WTC11 (cell line): ENCODE results near the gene MEGF8. TPM values are rescaled to one million over a fixed set of nuclear protein-coding genes. Genes with fewer than 3 reads are reported as not detected.

Source experiments
- ATAC-seq: fragments of 200-7000 bp; cut with Tn5 transposase; 2 replicates; pipeline ENCODE4 v1.10.0; 2021; ENCODE audit warnings: mild to moderate bottlenecking, moderate library complexity
- CTCF ChIA-PET: fragments of 300-600 bp; sonication (Branson Sonifier 250); formaldehyde crosslinking; loops from one replicate; lab custom pipeline; 2021; ENCODE audit warnings: antibody characterized with exemption; lab: Charles Lee
- POLR2A ChIA-PET: fragments of 350-600 bp; sonication (Branson Sonifier 250); formaldehyde crosslinking; loops from one replicate; lab custom pipeline; 2021; ENCODE audit warnings: antibody characterized with exemption; lab: Charles Lee
- DNase-seq: peaks from one replicate; pipeline ENCODE4 v3.0.0; 2021; ENCODE audit warnings: low spot score
- H3K27ac Mint-ChIP-seq: 2 replicates; pipeline ENCODE4 v1.8.0; 2021; ENCODE audit warnings: mixed read lengths
- H3K27me3 Mint-ChIP-seq: 2 replicates; pipeline ENCODE4 v1.8.0; 2021; ENCODE audit warnings: low read depth, mild to moderate bottlenecking, moderate library complexity, mixed read lengths
- H3K36me3 Mint-ChIP-seq: 2 replicates; pipeline ENCODE4 v1.8.0; 2021; ENCODE audit warnings: mixed read lengths
- H3K4me1 Mint-ChIP-seq: 2 replicates; pipeline ENCODE4 v1.8.0; 2022; ENCODE audit warnings: mixed read lengths
- H3K4me3 Mint-ChIP-seq: 2 replicates; pipeline ENCODE4 v1.8.0; 2021; ENCODE audit warnings: mild to moderate bottlenecking, moderate library complexity, mixed read lengths
- H3K9me3 Mint-ChIP-seq: 2 replicates; pipeline ENCODE4 v1.8.0; 2021; ENCODE audit warnings: mixed read lengths
- AFF4 ChIP-seq: sonication (generic); formaldehyde crosslinking; IDR thresholded peaks from 2 replicates; pipeline ENCODE4 v1.8.1; 2023; ENCODE audit warnings: mild to moderate bottlenecking, missing genetic modification reagents, borderline replicate concordance
- AR ChIP-seq: fragments of 250-450 bp; sonication (Bioruptor Pico); IDR thresholded peaks from 2 replicates; pipeline ENCODE4 v1.9.0; 2021; ENCODE audit warnings: mild to moderate bottlenecking
- ATF1 ChIP-seq: sonication (generic); formaldehyde crosslinking; IDR thresholded peaks from 2 replicates; pipeline ENCODE4 v1.8.1; 2023; ENCODE audit warnings: mild to moderate bottlenecking, moderate library complexity, missing genetic modification reagents
- ERG ChIP-seq: fragments of 250-450 bp; sonication (Bioruptor Pico); IDR thresholded peaks from 2 replicates; pipeline ENCODE4 v1.8.0; 2021; ENCODE audit warnings: mild to moderate bottlenecking
- HMGXB4 ChIP-seq: sonication (generic); formaldehyde crosslinking; IDR thresholded peaks from 2 replicates; pipeline ENCODE4 v1.8.1; 2023; ENCODE audit warnings: mild to moderate bottlenecking, moderate library complexity, missing genetic modification reagents
- JAZF1 ChIP-seq: fragments of 250-450 bp; sonication (Bioruptor Pico); IDR thresholded peaks from 2 replicates; pipeline ENCODE4 v1.9.0; 2021; ENCODE audit warnings: moderate library complexity, mild to moderate bottlenecking, inconsistent platforms
- MAX ChIP-seq: sonication (generic); formaldehyde crosslinking; IDR thresholded peaks from 2 replicates; pipeline ENCODE4 v1.8.0; 2022; ENCODE audit warnings: mild to moderate bottlenecking, missing genetic modification reagents
- NFATC4 ChIP-seq: fragments of 250-450 bp; sonication (Bioruptor Pico); IDR thresholded peaks from 2 replicates; pipeline ENCODE4 v1.9.0; 2021; ENCODE audit warnings: mild to moderate bottlenecking
- NR1H2 ChIP-seq: sonication (generic); formaldehyde crosslinking; IDR thresholded peaks from 2 replicates; pipeline ENCODE4 v1.9.0; 2021; ENCODE audit warnings: mild to moderate bottlenecking, moderate library complexity, missing genetic modification reagents
- RELA ChIP-seq: sonication (generic); formaldehyde crosslinking; IDR thresholded peaks from 2 replicates; pipeline ENCODE4 v1.8.1; 2022; ENCODE audit warnings: missing genetic modification reagents, mild to moderate bottlenecking, borderline replicate concordance
- RORB ChIP-seq: fragments of 250-450 bp; sonication (Bioruptor Pico); IDR thresholded peaks from 2 replicates; pipeline ENCODE4 v1.9.0; 2021; ENCODE audit warnings: mild to moderate bottlenecking
- SP1 ChIP-seq: sonication (generic); formaldehyde crosslinking; conservative IDR thresholded peaks from 2 replicates; pipeline ENCODE4 v1.8.1; 2022; ENCODE audit warnings: missing genetic modification reagents
- TEAD1 ChIP-seq: sonication (generic); formaldehyde crosslinking; IDR thresholded peaks from 2 replicates; pipeline ENCODE4 v1.8.0; 2022; ENCODE audit warnings: mild to moderate bottlenecking, missing genetic modification reagents
- TEAD4 ChIP-seq: sonication (generic); formaldehyde crosslinking; IDR thresholded peaks from 2 replicates; pipeline ENCODE4 v1.8.0; 2022; ENCODE audit warnings: mild to moderate bottlenecking, missing genetic modification reagents
- TP53 ChIP-seq: sonication (generic); formaldehyde crosslinking; IDR thresholded peaks from 2 replicates; pipeline ENCODE4 v1.8.1; 2023; ENCODE audit warnings: mild to moderate bottlenecking, missing genetic modification reagents
- ZNF121 ChIP-seq: sonication (generic); formaldehyde crosslinking; IDR thresholded peaks from 2 replicates; pipeline ENCODE4 v1.8.0; 2023; ENCODE audit warnings: missing genetic modification reagents
- ZNF512 ChIP-seq: sonication (generic); formaldehyde crosslinking; IDR thresholded peaks from 2 replicates; pipeline ENCODE4 v1.8.1; 2022; ENCODE audit warnings: missing genetic modification reagents, borderline replicate concordance
- ZNF671 ChIP-seq: fragments of 250-450 bp; sonication (Bioruptor Pico); IDR thresholded peaks from 2 replicates; pipeline ENCODE4 v1.8.0; 2021; ENCODE audit warnings: mild to moderate bottlenecking
- total RNA-seq: library from RNA; stranded (reverse); gene quantifications from 3 replicates; pipeline ENCODE4 v1.2.3, GENCODE V29; 2021

The MEGF8 gene
- total RNA-seq, 1 experiment from 2014 or later, result 42.1 TPM

- TF ChIP-seq AFF4 (CRISPR knock-in tag), result no peak
- TF ChIP-seq NR1H2 (CRISPR knock-in tag), result no peak
Observed at GRCh38 chr19:42276821-42277220, 48.6 kb upstream of the MEGF8 start (continued).

- Mint-ChIP-seq H3K4me1 (peaks cover 21% of the 10 kb centered on the region), H3K9me3 (no peaks in the 10 kb centered on the region), H3K36me3 (0 out of 2 replicates have a peak, but pooled peaks cover 2% of the 10 kb centered on the region), H3K4me3 (no peak overlapping the region), H3K27ac (no peak overlapping the region), H3K27me3 (no peaks in the 10 kb centered on the region)
- CTCF ChIA-PET, result interaction anchor here (1.0 to 7.5 kb wide), 3 partner anchors 21 to 33 kb away, joined by 3 to 239 read pairs (median 32); partner anchors contain the start of genes ERF and GSK3A
- POLR2A ChIA-PET, result interaction anchor here (2.2 kb wide), 1 partner anchor 32 kb away, joined by 28 read pairs; no protein-coding TSS in a partner anchor
- ATAC-seq (no peak), DNase-seq (no peak)
- TF ChIP-seq RELA (CRISPR knock-in tag) (no peak), RORB (CRISPR knock-in tag) (no peak), SP1 (CRISPR knock-in tag) (no peak), JAZF1 (CRISPR knock-in tag) (no peak), TP53 (CRISPR knock-in tag) (no peak), ZNF671 (CRISPR knock-in tag) (no peak), NFATC4 (CRISPR knock-in tag) (no peak), ZNF512 (CRISPR knock-in tag) (no peak), AFF4 (CRISPR knock-in tag) (no peak), TEAD4 (CRISPR knock-in tag) (no peak), MAX (CRISPR knock-in tag) (no peak), ERG (no peak), ATF1 (CRISPR knock-in tag) (no peak), AR (CRISPR knock-in tag) (no peak), ZNF121 (no peak), TEAD1 (CRISPR knock-in tag) (no peak), HMGXB4 (CRISPR knock-in tag) (no peak)
Observed at GRCh38 chr19:42277821-42278451, 47.5 kb upstream of the MEGF8 start.
